MM.1S (cell line): ENCODE results near the gene CEP72.

Source experiments
- DNase-seq: peaks from one replicate; pipeline ENCODE4 v3.0.0-alpha.2; 2015
- H2AFZ ChIP-seq: fragments of 300-600 bp; sonication (generic); 2 replicates; pipeline ENCODE4 v1.6.0; 2016; ENCODE audit warnings: antibody characterized with exemption, low read length
- H3F3A ChIP-seq: fragments of 300-600 bp; sonication (generic); 2 replicates; pipeline ENCODE4 v1.6.1; 2016; ENCODE audit warnings: mild to moderate bottlenecking, antibody characterized with exemption, low read length, moderate library complexity, mixed read lengths; ENCODE audit not compliant: insufficient read depth
- H3K27ac ChIP-seq: fragments of 300-600 bp; sonication (generic); 2 replicates; pipeline ENCODE4 v1.5.1; 2016; ENCODE audit warnings: mild to moderate bottlenecking, low read length
- H3K27me3 ChIP-seq: fragments of 300-600 bp; sonication (generic); replicated peaks from 2 replicates; pipeline ENCODE4 v1.6.0; 2016; ENCODE audit warnings: low read length; ENCODE audit not compliant: insufficient read depth
- H3K36me3 ChIP-seq: fragments of 300-600 bp; sonication (generic); replicated peaks from 2 replicates; pipeline ENCODE4 v1.6.1; 2016; ENCODE audit warnings: mild to moderate bottlenecking, low read length, mixed read lengths; ENCODE audit not compliant: insufficient read depth
- H3K4me1 ChIP-seq: fragments of 300-600 bp; sonication (generic); 2 replicates; pipeline ENCODE4 v1.6.1; 2016; ENCODE audit warnings: low read length, mixed read lengths
- H3K4me2 ChIP-seq: fragments of 300-600 bp; sonication (generic); 2 replicates; pipeline ENCODE4 v1.6.0; 2016; ENCODE audit warnings: low read depth, low read length
- H3K4me3 ChIP-seq: fragments of 300-600 bp; sonication (generic); 2 replicates; pipeline ENCODE4 v1.5.1; 2016; ENCODE audit warnings: low read length, mixed read lengths
- H3K79me2 ChIP-seq: fragments of 300-600 bp; sonication (generic); 2 replicates; pipeline ENCODE4 v1.6.1; 2016; ENCODE audit warnings: mixed run types, low read length, mixed read lengths
- H3K9ac ChIP-seq: fragments of 300-600 bp; sonication (generic); 2 replicates; pipeline ENCODE4 v1.6.1; 2016; ENCODE audit warnings: low read length, mixed read lengths
- H3K9me2 ChIP-seq: fragments of 300-600 bp; sonication (generic); replicated peaks from 2 replicates; pipeline ENCODE4 v1.6.1; 2016; ENCODE audit warnings: mild to moderate bottlenecking, low read length, mixed read lengths; ENCODE audit not compliant: insufficient read depth
- H3K9me3 ChIP-seq: fragments of 300-600 bp; sonication (generic); replicated peaks from 2 replicates; pipeline ENCODE4 v1.6.1; 2016; ENCODE audit warnings: mild to moderate bottlenecking, low read length, mixed read lengths; ENCODE audit not compliant: insufficient read depth
- H4K20me1 ChIP-seq: fragments of 300-600 bp; sonication (generic); 2 replicates; pipeline ENCODE4 v1.6.1; 2016; ENCODE audit warnings: mild to moderate bottlenecking, low read length, moderate library complexity, mixed read lengths; ENCODE audit not compliant: insufficient read depth
- CTCF ChIP-seq: fragments of 300-600 bp; sonication (generic); IDR thresholded peaks from 2 replicates; pipeline ENCODE4 v1.5.1; 2016; ENCODE audit warnings: antibody characterized with exemption, low read length, mixed read lengths
- EZH2 ChIP-seq: fragments of 300-600 bp; sonication (generic); optimal IDR thresholded peaks from 2 replicates; pipeline ENCODE3; 2017; ENCODE audit warnings: low read depth, mild to moderate bottlenecking, antibody characterized with exemption, low read length, mixed read lengths
- EZH2phosphoT487 ChIP-seq: fragments of 300-600 bp; sonication (generic); IDR thresholded peaks from 2 replicates; pipeline ENCODE4 v1.6.1; 2018; ENCODE audit warnings: antibody characterized with exemption, low read length

Gene CEP72

GRCh38 chr5:569358-569867, 42.7 kb upstream of the CEP72 start:
- H3K27me3 ChIP-seq = peaks cover 43% of the 10 kb centered on the region
- TF ChIP-seq EZH2 (no peak), EZH2phosphoT487 (no peak), CTCF (no peak)

GRCh38 chr5:569868-570361, 42.2 kb upstream of the CEP72 start:
- H4K20me1 ChIP-seq = no peaks in the 10 kb centered on the region
- TF ChIP-seq EZH2phosphoT487 = no peak
- TF ChIP-seq EZH2 = no peak
- no peak for TF ChIP-seq CTCF
- no peak overlapping the region for H3K27ac ChIP-seq
- H3K9me3 ChIP-seq = no peaks in the 10 kb centered on the region
- no peak overlapping the region for H3K4me2 ChIP-seq
- no peaks in the 10 kb centered on the region for H3K36me3 ChIP-seq
- no peaks in the 10 kb centered on the region for H3K79me2 ChIP-seq
- no peaks in the 10 kb centered on the region for H3F3A ChIP-seq
- peaks cover 43% of the 10 kb centered on the region for H3K27me3 ChIP-seq
- DNase-seq = no peak
- no peak overlapping the region for H2AFZ ChIP-seq
- H3K9ac ChIP-seq = no peak overlapping the region
- no peaks in the 10 kb centered on the region for H3K4me1 ChIP-seq
- no peak overlapping the region for H3K4me3 ChIP-seq
- H3K9me2 ChIP-seq = no peaks in the 10 kb centered on the region

More at GRCh38 chr5:569358-569867, 42.7 kb upstream of the CEP72 start:
- Histone ChIP-seq H3K4me2 (no peak overlapping the region), H2AFZ (no peak overlapping the region), H3K9ac (no peak overlapping the region), H3K4me1 (no peaks in the 10 kb centered on the region), H3K36me3 (no peaks in the 10 kb centered on the region), H3K9me3 (no peaks in the 10 kb centered on the region), H3K27ac (no peak overlapping the region), H3K4me3 (no peak overlapping the region), H3F3A (no peaks in the 10 kb centered on the region), H3K79me2 (no peaks in the 10 kb centered on the region), H4K20me1 (no peaks in the 10 kb centered on the region), H3K9me2 (no peaks in the 10 kb centered on the region)
- DNase-seq = no peak

- no peaks in the 10 kb centered on the region for H3F3A ChIP-seq
- no peaks in the 10 kb centered on the region for H3K9me3 ChIP-seq
- H3K36me3 ChIP-seq = no peaks in the 10 kb centered on the region
- no peak for DNase-seq
- H3K4me2 ChIP-seq = no peak overlapping the region
- H4K20me1 ChIP-seq = no peaks in the 10 kb centered on the region
- no peak overlapping the region for H3K27ac ChIP-seq
- H3K4me1 ChIP-seq = no peaks in the 10 kb centered on the region
- no peak overlapping the region for H3K4me3 ChIP-seq
- H2AFZ ChIP-seq = no peak overlapping the region
- TF ChIP-seq EZH2phosphoT487 = no peak
- no peak for TF ChIP-seq CTCF
- no peak for TF ChIP-seq EZH2
- H3K9ac ChIP-seq = no peak overlapping the region
- no peaks in the 10 kb centered on the region for H3K9me2 ChIP-seq
- H3K79me2 ChIP-seq = no peaks in the 10 kb centered on the region
- peaks cover 43% of the 10 kb centered on the region for H3K27me3 ChIP-seq
Observed at GRCh38 chr5:570446-570845, 41.7 kb upstream of the CEP72 start.
